ENCODE measurements around the gene JOSD2.

JOSD2 gene

DNA sequence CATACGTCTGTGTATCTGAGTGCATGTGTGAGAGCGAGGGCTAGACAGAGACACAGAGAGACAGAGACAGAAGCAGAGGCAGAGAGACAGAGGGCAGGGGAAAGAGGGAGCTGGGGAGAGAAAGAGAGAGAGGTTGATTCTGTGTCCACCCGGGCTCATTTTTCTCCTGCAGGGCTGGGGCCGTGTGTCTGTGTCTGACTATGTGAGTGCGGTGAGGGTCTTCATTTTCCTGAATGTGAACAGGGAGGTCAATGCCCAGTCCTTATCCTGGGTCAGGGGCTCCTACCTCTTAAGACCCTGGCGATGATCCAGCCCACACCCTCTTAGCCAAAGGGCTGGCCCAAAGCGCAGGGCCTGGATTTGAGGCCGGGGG, 39.6 kb upstream of the JOSD2 start:
- no peak for TF ChIP-seq POLR2AphosphoS5 (IDR thresholded peaks at IDR 0.05; ENCODE audit: low read depth, low read length)
- TF ChIP-seq, protein P1, sequence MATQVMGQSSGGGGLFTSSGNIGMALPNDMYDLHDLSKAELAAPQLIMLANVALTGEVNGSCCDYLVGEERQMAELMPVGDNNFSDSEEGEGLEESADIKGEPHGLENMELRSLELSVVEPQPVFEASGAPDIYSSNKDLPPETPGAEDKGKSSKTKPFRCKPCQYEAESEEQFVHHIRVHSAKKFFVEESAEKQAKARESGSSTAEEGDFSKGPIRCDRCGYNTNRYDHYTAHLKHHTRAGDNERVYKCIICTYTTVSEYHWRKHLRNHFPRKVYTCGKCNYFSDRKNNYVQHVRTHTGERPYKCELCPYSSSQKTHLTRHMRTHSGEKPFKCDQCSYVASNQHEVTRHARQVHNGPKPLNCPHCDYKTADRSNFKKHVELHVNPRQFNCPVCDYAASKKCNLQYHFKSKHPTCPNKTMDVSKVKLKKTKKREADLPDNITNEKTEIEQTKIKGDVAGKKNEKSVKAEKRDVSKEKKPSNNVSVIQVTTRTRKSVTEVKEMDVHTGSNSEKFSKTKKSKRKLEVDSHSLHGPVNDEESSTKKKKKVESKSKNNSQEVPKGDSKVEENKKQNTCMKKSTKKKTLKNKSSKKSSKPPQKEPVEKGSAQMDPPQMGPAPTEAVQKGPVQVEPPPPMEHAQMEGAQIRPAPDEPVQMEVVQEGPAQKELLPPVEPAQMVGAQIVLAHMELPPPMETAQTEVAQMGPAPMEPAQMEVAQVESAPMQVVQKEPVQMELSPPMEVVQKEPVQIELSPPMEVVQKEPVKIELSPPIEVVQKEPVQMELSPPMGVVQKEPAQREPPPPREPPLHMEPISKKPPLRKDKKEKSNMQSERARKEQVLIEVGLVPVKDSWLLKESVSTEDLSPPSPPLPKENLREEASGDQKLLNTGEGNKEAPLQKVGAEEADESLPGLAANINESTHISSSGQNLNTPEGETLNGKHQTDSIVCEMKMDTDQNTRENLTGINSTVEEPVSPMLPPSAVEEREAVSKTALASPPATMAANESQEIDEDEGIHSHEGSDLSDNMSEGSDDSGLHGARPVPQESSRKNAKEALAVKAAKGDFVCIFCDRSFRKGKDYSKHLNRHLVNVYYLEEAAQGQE (IDR thresholded peaks at IDR 0.05; ENCODE audit: insufficient read depth in 1 of 2, low read depth in 2 of 2, low read length in 2 of 2), result no peak
- no peak for TF ChIP-seq TAF1 (IDR thresholded peaks at IDR 0.05; ENCODE audit: borderline replicate concordance, insufficient read depth, low read length)
- TF ChIP-seq FOXP2 (optimal IDR thresholded peaks at IDR 0.05; ENCODE audit: borderline replicate concordance, extremely low read depth, extremely low read length, insufficient read depth), result no peak
- TF ChIP-seq SIN3A (IDR thresholded peaks at IDR 0.05; ENCODE audit: borderline replicate concordance, insufficient read depth, low read length), result no peak

GRCh38 chr19:50549927-50550593, 39.1 kb upstream of the JOSD2 start:
- TF ChIP-seq POLR2AphosphoS5 (IDR thresholded peaks at IDR 0.05; ENCODE audit: low read depth, low read length), result no peak
- TF ChIP-seq TAF1 (IDR thresholded peaks at IDR 0.05; ENCODE audit: borderline replicate concordance, insufficient read depth, low read length), result no peak
- TF ChIP-seq SIN3A (IDR thresholded peaks at IDR 0.05; ENCODE audit: borderline replicate concordance, insufficient read depth, low read length), result no peak
- TF ChIP-seq, protein P1 (IDR thresholded peaks at IDR 0.05; ENCODE audit: insufficient read depth in 1 of 2, low read depth in 2 of 2, low read length in 2 of 2), result no peak
- TF ChIP-seq FOXP2 (optimal IDR thresholded peaks at IDR 0.05; ENCODE audit: borderline replicate concordance, extremely low read depth, extremely low read length, insufficient read depth), result no peak

DNA sequence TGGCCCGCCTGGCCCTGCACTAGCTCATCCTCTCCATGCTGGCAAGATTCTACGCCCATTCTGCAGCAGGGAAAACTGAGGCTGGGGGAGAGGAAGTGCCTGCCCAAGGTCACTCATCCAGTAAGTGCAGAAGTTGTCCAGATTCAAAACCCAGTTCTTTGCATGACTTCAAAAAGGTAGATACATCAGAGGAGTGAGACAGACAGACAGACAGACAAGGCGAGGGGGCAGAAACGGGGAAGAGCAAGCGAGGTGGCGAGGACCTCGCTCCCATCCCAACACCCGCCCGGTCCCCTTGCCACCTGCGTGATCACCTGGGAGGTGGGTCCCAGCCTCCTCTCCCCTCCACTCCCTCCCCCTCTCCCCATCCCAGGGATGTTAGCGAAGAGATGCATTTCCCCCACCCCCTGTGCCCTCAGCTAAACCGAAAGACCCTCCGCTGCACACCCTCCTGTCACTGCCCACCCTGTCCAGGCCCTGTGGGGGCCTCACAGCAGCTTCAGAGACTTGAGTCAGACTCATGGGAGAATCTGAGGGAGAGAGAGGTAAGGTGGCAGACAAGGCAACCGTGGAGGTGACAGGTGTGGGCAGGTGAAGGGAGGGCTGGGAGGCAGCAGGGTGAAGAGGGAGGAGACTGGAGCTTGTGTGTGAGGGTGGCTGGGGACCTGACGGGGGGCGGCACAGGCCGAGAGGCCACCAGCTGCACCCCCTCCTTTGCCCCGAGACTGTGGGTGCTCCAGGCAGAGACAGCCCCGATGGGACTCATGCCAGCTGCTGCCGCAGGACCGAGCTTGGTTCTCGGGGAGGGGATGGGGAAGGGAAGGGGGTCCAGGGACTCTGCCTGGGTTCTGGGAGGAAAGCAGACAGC, 38.3 kb upstream of the JOSD2 start:
- TF ChIP-seq, protein P1 (IDR thresholded peaks at IDR 0.05; ENCODE audit: insufficient read depth in 1 of 2, low read depth in 2 of 2, low read length in 2 of 2), result no peak
- TF ChIP-seq POLR2AphosphoS5 (IDR thresholded peaks at IDR 0.05; ENCODE audit: low read depth, low read length) (no peak), SIN3A (IDR thresholded peaks at IDR 0.05; ENCODE audit: borderline replicate concordance, insufficient read depth, low read length) (no peak), TAF1 (IDR thresholded peaks at IDR 0.05; ENCODE audit: borderline replicate concordance, insufficient read depth, low read length) (no peak), FOXP2 (optimal IDR thresholded peaks at IDR 0.05; ENCODE audit: borderline replicate concordance, extremely low read depth, extremely low read length, insufficient read depth) (no peak)

GRCh38 chr19:50548191-50549058, 37.4 kb upstream of the JOSD2 start:
- TF ChIP-seq, protein P1 (IDR thresholded peaks at IDR 0.05; ENCODE audit: insufficient read depth in 1 of 2, low read depth in 2 of 2, low read length in 2 of 2), result no peak
- TF ChIP-seq TAF1 (IDR thresholded peaks at IDR 0.05; ENCODE audit: borderline replicate concordance, insufficient read depth, low read length) (no peak), SIN3A (IDR thresholded peaks at IDR 0.05; ENCODE audit: borderline replicate concordance, insufficient read depth, low read length) (no peak), POLR2AphosphoS5 (IDR thresholded peaks at IDR 0.05; ENCODE audit: low read depth, low read length) (no peak), FOXP2 (optimal IDR thresholded peaks at IDR 0.05; ENCODE audit: borderline replicate concordance, extremely low read depth, extremely low read length, insufficient read depth) (no peak)
